HG02884 (cell line): Measurements from ENCODE around the gene CFAP20DC.

Experiments used
- ATAC-seq: cut with Tn5 transposase; IDR thresholded peaks from one replicate; pipeline ENCODE4 v1.9.1; 2021; ENCODE audit warnings: mild to moderate bottlenecking, moderate library complexity; ENCODE audit not compliant: unreplicated experiment

The CFAP20DC gene

DNA sequence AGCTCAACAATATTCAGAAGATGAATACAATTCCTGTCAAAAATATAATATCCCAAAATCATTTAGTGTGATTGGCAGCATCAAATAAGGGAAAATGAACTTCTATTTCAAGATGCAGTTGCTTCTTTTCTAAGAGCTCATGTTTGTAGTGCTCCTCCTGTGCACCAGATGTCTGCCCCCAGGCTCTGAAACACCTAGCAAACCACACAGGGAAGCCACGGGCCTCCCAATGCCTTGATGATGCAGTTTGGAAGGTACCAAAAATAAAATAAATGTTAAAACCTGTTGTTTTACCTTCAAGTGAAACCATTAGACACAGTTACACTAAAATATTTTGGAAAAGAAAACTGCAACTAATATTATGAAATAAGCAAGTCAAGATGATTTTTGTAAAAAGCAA, 22.2 kb downstream of the CFAP20DC start:
- no peak for ATAC-seq

DNA sequence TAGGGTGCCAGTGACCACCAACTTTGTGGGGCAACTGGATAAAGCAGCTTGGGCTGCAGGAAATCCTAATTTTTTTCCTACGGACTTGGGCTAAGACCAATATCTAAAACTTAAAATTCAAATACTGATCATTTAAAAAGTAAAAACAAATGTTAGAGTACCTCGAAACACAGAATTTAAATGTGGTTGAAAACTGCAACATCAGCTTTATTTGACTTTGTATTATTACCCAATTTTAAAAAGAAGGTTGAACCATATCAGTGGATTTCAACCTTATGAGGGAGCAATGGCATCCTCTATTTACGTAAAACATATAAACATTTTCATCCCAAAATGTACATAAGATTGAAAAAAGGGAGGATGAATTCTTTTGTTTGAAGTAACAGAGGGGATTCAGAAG, 26.2 kb downstream of the CFAP20DC start:
- ATAC-seq, result no peak

DNA sequence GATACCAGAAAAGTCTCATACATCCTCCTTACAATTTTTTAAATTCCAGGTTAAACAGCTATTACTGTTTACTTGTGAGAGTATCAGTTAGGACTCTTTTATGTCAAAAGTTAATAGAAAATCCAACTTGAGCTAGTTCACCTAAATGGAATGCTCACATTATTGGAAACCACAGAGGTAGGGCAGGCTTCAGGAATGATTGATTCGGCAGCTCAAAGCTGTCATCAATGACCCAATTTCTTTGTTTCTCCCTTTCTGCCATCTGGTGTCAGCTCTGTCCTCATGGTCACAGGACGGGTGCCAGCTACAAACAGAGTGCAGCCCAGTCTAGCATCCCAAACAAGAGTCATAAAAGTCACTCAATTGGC, 32.2 kb downstream of the CFAP20DC start:
- no peak for ATAC-seq

- no peak for ATAC-seq
These were observed 32.8 kb downstream of the CFAP20DC start for GRCh38 chr3:59016930-59017616.

DNA sequence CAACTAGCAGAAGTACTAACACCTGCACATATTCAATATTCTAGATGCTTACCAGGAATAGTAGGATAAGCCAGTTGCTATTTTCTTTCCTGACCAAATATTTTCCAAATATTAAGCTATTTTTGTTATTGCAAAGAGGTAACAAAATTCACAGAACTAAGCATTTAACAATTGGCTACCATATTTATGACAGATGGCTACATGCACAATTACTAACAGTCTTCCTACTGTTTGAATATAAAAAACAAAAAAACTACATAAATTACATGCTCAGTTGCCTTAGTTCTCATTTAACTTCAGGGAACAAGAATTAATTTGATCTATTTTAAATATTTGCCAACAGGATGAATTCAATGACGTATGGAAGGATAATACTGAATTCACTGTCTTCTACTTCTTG, 36.2 kb downstream of the CFAP20DC start:
- ATAC-seq, result no peak

DNA sequence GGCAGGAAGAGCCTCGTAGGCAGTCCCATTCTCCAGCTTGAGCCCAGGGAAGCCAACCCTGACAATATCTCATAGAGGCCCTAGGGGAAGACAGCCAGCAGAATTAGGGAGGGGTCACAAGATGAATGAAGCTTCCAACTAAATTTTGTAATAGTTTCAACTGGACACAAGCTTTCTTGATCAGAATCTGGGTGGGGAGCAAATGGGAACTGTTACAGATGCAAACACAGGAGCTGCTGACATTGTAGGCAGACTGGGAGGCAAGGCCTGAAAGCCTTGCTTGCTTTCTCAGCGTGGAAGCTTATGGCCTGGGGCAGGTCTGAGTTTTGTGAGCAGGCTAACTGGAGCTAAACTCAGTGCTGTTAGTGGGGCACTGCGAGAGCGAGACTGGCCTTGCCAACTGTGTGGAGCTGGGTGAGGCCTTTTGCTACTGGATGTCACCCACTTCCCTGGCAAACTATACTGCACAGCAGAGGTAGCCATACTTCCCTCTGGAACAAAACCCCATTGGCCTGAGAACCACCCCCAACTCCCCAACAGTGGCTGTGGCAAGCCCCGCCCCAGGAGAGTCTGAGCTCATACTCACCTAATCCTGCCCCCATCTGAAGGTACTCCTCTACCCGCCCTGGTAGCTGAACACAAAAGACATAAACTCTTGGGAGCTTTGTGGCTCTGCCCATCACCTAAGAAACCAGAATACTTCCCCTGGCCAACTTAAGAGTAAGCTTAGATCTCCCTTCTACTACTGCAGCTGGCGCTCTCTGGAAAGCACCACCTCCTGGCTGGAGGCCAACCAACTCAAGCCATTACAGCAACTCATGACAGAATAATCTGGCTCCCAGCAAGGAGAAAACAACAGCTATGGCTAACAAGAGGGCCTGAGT, 42.9 kb downstream of the CFAP20DC start:
- ATAC-seq, result no peak

DNA sequence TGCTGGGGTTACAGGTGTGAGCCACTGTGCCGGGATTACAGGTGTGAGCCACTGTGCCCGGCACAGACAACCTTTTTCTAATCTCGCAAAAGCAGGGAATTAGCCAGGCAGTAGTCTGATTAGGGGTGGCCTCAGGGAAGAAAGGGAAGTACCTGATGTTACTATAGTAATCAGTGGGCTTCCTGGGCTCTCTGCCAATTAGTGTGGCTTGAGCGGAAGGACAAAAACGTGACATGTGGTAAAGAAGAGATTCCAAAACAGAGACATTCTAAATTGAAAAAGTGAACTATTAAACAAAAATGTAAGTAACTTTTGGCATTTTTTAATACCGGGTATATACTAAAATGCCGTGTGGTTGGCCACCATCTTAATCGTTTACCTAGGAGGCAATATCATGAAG, 48.1 kb downstream of the CFAP20DC start:
- ATAC-seq, result no peak

DNA sequence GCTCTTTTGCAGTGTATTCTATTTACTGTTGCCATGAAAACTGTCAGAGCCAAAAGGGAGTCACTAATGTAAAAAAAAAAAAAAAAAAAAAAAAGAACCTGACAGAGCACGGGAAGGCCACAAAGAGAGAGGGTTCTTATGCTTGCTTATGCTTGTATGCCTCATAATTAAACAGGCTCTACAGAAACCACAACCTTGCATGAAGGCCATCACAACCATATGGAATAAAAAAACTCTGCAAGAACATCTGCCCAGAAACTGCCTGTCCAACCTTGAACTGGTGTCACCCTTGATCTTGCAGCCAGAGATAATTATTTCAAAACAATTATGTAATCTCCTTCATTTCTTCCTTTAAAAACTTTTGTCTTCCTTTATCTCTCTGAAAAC, 50.1 kb downstream of the CFAP20DC start:
- no peak for ATAC-seq

DNA sequence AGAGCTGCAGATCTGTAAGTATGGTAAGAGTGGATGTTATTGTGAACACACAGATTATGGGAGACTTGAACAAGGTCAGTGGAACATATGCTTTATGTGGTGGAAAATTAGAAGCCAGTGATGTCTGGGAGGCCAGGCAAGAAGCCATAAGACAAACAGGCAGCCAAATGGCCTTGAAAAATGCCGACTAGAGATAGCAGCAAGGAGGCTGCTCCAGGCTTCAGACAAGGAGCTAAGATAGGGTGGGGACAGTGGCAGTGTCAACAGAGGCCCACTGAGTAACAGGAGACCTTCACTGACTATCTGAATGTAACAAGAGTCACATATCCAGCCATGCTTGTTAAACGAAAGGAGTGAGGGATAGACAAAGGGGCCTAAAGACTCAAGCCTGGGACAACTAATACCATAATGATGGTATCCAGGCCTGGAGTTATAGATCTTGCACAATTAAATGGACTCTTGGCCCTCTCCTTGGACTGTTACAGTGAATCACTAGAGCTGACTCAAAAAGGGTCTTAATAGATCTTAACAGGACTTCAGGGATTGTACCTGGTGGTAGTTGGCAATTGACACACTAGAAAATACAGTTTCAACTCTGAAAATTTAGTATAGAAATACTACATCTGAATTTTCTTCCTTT, 50.6 kb downstream of the CFAP20DC start:
- ATAC-seq, result no peak

GRCh38 chr3:58998476-58999117, 51.2 kb downstream of the CFAP20DC start:
- ATAC-seq, result no peak

- ATAC-seq, result no peak
These were observed 53.1 kb downstream of the CFAP20DC start for GRCh38 chr3:58996730-58997129.

GRCh38 chr3:58994746-58995330, 55.0 kb downstream of the CFAP20DC start:
- no peak for ATAC-seq

DNA sequence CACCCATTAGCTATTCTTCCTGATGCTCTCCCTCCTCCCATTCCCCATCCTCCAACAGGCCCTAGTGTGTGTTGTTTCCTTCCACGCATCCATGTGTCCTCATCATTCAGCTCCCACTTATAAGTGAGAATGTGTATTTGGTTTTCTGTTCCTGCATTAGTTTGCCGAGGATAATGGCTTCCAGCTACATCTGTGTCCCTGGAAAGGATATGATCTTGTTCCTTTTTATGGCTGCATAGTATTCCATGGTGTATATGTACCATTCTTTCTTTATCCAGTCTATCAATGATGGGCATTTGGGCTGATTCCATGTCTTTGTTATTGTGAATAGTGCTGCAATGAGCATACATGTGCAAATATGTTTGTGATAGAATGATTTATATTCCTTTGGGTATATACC, 56.3 kb downstream of the CFAP20DC start:
- ATAC-seq, result no peak

DNA sequence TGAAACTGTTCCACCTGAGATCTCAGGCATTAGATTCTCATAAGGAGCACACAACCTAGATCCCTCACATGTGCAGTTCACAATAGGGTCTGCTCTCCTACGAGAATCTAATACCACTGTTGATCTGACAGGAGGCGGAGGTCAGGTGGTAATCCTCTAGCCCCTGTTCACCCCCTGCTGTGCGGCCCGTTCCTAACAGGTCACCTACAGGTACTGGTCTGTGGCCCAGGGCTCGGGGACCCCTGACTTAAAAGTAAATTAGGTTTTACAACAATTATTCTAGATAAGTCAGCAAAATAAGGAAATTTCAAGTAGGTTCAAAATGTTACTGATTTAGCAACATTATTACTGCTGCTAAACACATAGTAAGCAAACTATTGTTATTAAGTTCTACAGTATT, 58.2 kb downstream of the CFAP20DC start:
- ATAC-seq, result no peak

DNA sequence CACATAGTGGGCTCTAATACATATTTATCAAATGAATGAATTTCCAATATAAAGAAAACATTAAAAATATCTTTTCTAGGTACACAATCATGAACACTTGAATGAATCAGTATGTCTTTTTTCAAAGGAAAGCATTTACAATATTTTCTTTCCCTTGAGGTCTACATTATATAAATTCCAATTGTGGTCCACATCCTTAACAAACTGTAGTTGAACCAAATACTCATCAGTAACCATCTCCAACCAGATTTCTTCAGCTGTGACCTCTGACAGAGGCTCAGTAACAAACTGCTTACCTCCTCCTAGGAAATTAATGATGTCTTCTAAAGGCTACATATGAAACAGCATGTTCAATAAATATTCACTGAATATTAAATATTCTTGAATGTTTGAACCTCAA, 58.8 kb downstream of the CFAP20DC start:
- ATAC-seq, result no peak

- ATAC-seq, result no peak
These were observed 59.9 kb downstream of the CFAP20DC start for GRCh38 chr3:58989955-58990354.

- ATAC-seq, result no peak
These were observed 60.7 kb downstream of the CFAP20DC start for GRCh38 chr3:58989163-58989562.

- no peak for ATAC-seq
These were observed 61.8 kb downstream of the CFAP20DC start for GRCh38 chr3:58988041-58988440.

GRCh38 chr3:58986654-58987053, 63.2 kb downstream of the CFAP20DC start:
- no peak for ATAC-seq

- ATAC-seq, result no peak
These were observed 70.0 kb downstream of the CFAP20DC start for GRCh38 chr3:58979840-58980239.

DNA sequence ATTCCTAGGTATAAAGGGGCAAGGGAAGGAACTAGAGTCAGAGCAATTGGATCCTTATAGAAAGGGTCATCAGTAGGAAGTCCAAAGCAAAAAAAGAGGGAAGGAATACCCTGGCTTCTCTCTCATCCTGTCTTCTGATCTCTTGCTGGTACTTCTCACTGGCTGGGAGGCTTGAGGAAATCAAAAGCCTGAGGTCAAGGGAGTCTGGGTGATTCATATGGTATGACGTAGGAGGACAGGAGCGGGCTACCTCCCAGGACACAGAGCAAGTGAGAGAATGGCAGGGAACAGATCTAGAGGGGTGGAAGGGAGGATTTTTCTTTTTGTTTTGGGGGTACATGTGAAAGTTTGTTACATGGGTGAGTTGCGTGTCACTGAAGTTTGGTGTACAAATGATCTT, 76.0 kb downstream of the CFAP20DC start:
- ATAC-seq, result no peak
